Measurements from ENCODE around the gene ATRNL1. TPM values are rescaled to one million over a fixed set of nuclear protein-coding genes. Genes with fewer than 3 reads are reported as not detected.

ATRNL1 gene
- total and polyA plus RNA-seq, 10 donors = 0.29 to 6.3 (median 2.2) TPM

- H3K4me3 ChIP-seq = no peak overlapping the region
- no peaks in the 10 kb centered on the region for H3K9me3 ChIP-seq
- H3K27me3 ChIP-seq (replicated peaks in 1 of 7) = no peaks in the 10 kb centered on the region
- DNase-seq = no peak
- no peaks in the 10 kb centered on the region for H3K36me3 ChIP-seq
- 59 to 70% (median 66%) methylated on average over 2 of the region's 2 CpGs for WGBS, 5 donors
- TF ChIP-seq POLR2AphosphoS5 (IDR thresholded peaks at IDR 0.05) = no peak
- no peak for TF ChIP-seq POLR2A (IDR thresholded peaks at IDR 0.05)
- no peak for TF ChIP-seq CTCF (IDR thresholded peaks at IDR 0.05 in 8 of 11, conservative IDR thresholded peaks at IDR 0.05 in 3 of 11)
- no peak overlapping the region for H3K27ac ChIP-seq
- H3K4me1 ChIP-seq = no peaks in the 10 kb centered on the region
- intact Hi-C loops (cut with DNase I; ENCODE audit: low total_unique reads) = no loop called here
Observed at GRCh38 chr10:115665549-115665948, 572.4 kb downstream of the ATRNL1 start.

- no peak for DNase-seq
- TF ChIP-seq POLR2AphosphoS5 (IDR thresholded peaks at IDR 0.05) = no peak
- TF ChIP-seq CTCF (IDR thresholded peaks at IDR 0.05 in 8 of 11, conservative IDR thresholded peaks at IDR 0.05 in 3 of 11) = no peak
- no peak for TF ChIP-seq POLR2A (IDR thresholded peaks at IDR 0.05)
- Histone ChIP-seq H3K4me3 (no peak overlapping the region), H3K27me3 (replicated peaks in 1 of 7) (no peaks in the 10 kb centered on the region), H3K9me3 (peaks cover 0 to 10% (median 3%) of the 10 kb centered on the region in 8 donors), H3K27ac (no peak overlapping the region), H3K4me1 (no peaks in the 10 kb centered on the region), H3K36me3 (no peaks in the 10 kb centered on the region)
- WGBS, 5 donors = 51 to 64% (median 60%) methylated on average over 1 of the region's 1 CpG
- intact Hi-C loops (cut with DNase I; ENCODE audit: low total_unique reads) = no loop called here
Observed at GRCh38 chr10:115674496-115674895, 581.3 kb downstream of the ATRNL1 start.

- Histone ChIP-seq H3K9me3 (no peaks in the 10 kb centered on the region), H3K27me3 (replicated peaks in 1 of 7) (no peaks in the 10 kb centered on the region), H3K4me3 (no peak overlapping the region), H3K36me3 (no peaks in the 10 kb centered on the region), H3K4me1 (no peaks in the 10 kb centered on the region), H3K27ac (no peak overlapping the region)
- no peak for DNase-seq
- TF ChIP-seq POLR2AphosphoS5 (IDR thresholded peaks at IDR 0.05) = no peak
- no peak for TF ChIP-seq POLR2A (IDR thresholded peaks at IDR 0.05)
- TF ChIP-seq CTCF (IDR thresholded peaks at IDR 0.05 in 8 of 11, conservative IDR thresholded peaks at IDR 0.05 in 3 of 11) = no peak
- intact Hi-C loops (cut with DNase I; ENCODE audit: low total_unique reads) = no loop called here
- 46 to 82% (median 75%) methylated on average over 3 to 4 of the region's 4 CpGs for WGBS, 5 donors
Observed at GRCh38 chr10:115696747-115697146, 603.6 kb downstream of the ATRNL1 start.

GRCh38 chr10:115706026-115706425 lies 612.9 kb downstream of the ATRNL1 start:
- Histone ChIP-seq H3K27ac (no peak overlapping the region), H3K4me1 (no peaks in the 10 kb centered on the region), H3K27me3 (replicated peaks in 1 of 7) (no peaks in the 10 kb centered on the region), H3K4me3 (no peak overlapping the region), H3K36me3 (no peaks in the 10 kb centered on the region), H3K9me3 (no peaks in the 10 kb centered on the region)
- intact Hi-C loops (cut with DNase I; ENCODE audit: low total_unique reads) = loop anchor here (10.0 kb wide), 2 partner anchors 579 to 679 kb away; no protein-coding TSS in a partner anchor
- TF ChIP-seq POLR2AphosphoS5 (IDR thresholded peaks at IDR 0.05) = no peak
- no peak for TF ChIP-seq CTCF (IDR thresholded peaks at IDR 0.05 in 8 of 11, conservative IDR thresholded peaks at IDR 0.05 in 3 of 11)
- no peak for DNase-seq
